Kidney epithelial cell (primary cell): ENCODE measurements around the gene SHISA9. TPM values are rescaled to one million over a fixed set of nuclear protein-coding genes. Genes with fewer than 3 reads are reported as not detected.

ENCODE experiments used
- DNase-seq: peaks from one replicate; pipeline ENCODE4 v3.0.0-alpha.2; 2010; ENCODE audit warnings: low read depth
- H3K27me3 ChIP-seq: 2 replicates; pipeline ENCODE4 v1.6.0; 2011; ENCODE audit warnings: low read length; ENCODE audit not compliant: control insufficient read depth, insufficient read depth
- H3K36me3 ChIP-seq: 2 replicates; pipeline ENCODE4 v1.5.1; 2011; ENCODE audit warnings: low read length; ENCODE audit not compliant: control insufficient read depth, insufficient read depth
- H3K4me3 ChIP-seq: 2 replicates; pipeline ENCODE4 v1.5.1; 2011; ENCODE audit warnings: low read depth, mild to moderate bottlenecking, control low read depth, low read length
- total RNA-seq: library from RNA; depleted of rRNA; stranded (reverse); fragments of >200 nt; gene quantifications from 2 replicates; pipeline ENCODE4 v1.2.3, GENCODE V29; 2015
- TF ChIP-seq, protein P1 (sequence below): IDR thresholded peaks from 2 replicates; pipeline ENCODE4 v1.5.1; 2011; ENCODE audit warnings: mild to moderate bottlenecking, moderate library complexity, low read length, control low read depth, inconsistent platforms; ENCODE audit not compliant: insufficient read depth, poor library complexity, severe bottlenecking

SHISA9 gene
- total RNA-seq, 1 donor from 2014 or later = 32.8 TPM

DNA sequence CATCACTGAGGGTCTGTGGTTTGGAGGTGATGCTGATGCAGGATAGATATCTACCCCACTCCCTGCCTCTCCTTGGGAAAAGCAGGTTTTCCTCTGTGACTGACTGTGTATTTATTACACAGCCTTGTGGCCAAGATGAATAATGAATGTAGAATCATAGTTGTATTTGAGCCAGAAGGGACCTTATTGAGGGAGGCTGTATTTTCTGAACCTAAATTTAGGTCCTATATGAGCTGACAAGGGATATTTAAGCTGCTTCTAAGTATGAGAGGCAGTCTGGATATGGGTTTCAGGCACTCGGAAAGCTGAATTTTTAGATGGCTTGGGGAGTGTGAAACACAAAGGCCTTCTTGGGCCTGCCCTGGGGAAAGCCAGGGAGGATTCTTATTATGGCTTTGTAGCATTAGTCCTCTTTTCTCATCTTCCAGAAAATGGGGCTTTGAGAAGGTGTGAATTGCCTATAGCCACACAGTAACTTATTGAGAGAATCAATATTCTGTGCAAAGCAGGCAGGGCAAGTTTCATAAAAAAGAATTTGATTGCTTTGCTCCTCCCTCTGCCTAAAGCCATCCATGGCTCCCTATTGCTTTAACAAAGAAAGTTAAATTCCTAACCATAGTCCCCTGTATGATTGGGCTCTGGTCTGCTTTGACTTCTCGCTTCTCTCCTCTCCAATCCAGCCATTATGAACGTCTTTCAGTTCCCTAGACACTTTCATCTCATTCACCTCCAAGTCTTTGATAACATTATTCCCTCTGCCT is 144.8 kb downstream of the SHISA9 start:
- H3K36me3 ChIP-seq = no peaks in the 10 kb centered on the region
- no peaks in the 10 kb centered on the region for H3K27me3 ChIP-seq
- DNase-seq = no peak
- H3K4me3 ChIP-seq = no peak overlapping the region
- TF ChIP-seq, protein P1, sequence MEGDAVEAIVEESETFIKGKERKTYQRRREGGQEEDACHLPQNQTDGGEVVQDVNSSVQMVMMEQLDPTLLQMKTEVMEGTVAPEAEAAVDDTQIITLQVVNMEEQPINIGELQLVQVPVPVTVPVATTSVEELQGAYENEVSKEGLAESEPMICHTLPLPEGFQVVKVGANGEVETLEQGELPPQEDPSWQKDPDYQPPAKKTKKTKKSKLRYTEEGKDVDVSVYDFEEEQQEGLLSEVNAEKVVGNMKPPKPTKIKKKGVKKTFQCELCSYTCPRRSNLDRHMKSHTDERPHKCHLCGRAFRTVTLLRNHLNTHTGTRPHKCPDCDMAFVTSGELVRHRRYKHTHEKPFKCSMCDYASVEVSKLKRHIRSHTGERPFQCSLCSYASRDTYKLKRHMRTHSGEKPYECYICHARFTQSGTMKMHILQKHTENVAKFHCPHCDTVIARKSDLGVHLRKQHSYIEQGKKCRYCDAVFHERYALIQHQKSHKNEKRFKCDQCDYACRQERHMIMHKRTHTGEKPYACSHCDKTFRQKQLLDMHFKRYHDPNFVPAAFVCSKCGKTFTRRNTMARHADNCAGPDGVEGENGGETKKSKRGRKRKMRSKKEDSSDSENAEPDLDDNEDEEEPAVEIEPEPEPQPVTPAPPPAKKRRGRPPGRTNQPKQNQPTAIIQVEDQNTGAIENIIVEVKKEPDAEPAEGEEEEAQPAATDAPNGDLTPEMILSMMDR = no peak

DNA sequence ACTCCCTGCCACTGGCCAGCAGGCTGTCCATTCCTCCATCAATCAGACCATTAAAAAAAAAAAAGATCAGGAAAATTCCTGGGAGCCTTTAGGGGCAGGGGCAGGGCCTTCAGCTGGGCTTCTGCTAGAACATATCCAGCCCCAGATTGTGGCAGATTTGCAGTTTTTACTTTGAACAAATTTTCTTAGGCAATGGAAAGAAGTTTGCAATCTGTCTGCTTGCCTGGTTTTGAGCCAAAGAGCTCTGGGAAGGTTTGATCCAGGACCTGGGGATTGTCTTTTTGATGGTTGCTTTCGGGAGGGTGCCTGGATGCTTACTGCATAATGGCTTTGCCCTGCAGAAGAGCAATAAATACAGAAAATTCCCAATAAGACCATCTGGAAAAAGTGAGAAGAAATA is 145.9 kb downstream of the SHISA9 start:
- TF ChIP-seq, protein P1 = no peak
- no peak for DNase-seq
- H3K36me3 ChIP-seq = no peaks in the 10 kb centered on the region

DNA sequence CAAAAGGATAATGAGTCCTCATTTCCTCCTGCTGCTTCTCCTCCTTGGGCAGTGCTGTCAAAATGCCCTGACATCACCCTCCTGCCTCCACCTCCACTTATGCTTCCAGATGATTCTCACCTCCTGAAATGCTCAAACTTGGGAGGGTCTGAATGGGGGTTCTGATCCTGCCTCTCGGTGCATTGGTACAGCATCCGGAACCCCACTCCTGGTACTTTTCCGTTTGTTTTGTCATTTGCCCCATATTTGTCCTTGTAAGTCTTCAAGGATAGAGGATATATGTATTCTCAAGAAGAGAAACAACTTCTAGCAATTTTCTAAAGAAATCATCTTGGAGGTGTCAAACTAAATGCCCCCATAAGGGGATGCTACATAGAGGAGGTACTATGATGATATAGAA is 148.3 kb downstream of the SHISA9 start:
- TF ChIP-seq, protein P1 = no peak
- no peaks in the 10 kb centered on the region for H3K36me3 ChIP-seq
- DNase-seq = no peak
- H3K4me3 ChIP-seq = no peak overlapping the region
- H3K27me3 ChIP-seq = no peaks in the 10 kb centered on the region

More for the DNA sequence above, 145.9 kb downstream of the SHISA9 start:
- Histone ChIP-seq H3K27me3 (no peaks in the 10 kb centered on the region), H3K4me3 (no peak overlapping the region)

DNA sequence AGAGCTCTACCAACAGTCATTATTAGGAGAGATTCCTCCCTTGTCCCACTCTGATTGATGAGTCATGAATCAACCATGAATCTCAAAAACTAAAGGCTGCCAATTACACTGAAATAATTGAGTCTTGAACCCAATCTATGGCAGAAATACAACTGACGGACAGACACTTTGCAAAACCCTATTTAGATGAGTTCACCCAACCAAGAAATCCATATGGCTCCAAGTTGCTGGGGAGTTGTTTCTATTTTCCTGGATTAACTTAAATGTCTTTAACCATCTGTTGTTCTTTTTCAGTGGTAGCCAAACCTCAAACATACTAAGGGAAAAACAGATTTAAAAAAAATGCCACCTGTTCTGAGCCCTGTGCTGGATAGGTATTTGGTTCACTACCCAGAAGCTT is 151.0 kb downstream of the SHISA9 start:
- no peak for DNase-seq
- Histone ChIP-seq H3K27me3 (no peaks in the 10 kb centered on the region), H3K4me3 (no peak overlapping the region), H3K36me3 (no peaks in the 10 kb centered on the region)
- TF ChIP-seq, protein P1 = no peak

DNA sequence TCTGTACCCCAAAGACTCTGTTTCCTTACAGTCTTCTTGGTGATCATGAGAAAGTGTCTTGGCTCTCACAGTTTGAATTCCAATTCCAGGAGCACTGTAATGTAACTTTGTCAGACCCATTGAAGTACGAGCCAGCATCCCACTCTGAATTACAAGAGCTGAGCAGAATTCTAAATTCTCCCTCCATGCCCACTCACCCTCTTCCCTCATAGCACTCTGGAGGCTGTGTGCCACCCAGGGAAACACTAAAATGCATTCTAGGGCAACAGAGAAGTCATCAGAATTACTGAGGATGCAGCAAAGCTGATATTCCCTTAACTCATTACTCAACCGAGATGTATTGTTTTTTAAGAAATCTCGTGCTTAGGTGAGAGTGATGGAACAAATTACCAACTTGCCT is 154.1 kb downstream of the SHISA9 start:
- no peak for DNase-seq
- Histone ChIP-seq H3K36me3 (no peaks in the 10 kb centered on the region), H3K27me3 (no peaks in the 10 kb centered on the region), H3K4me3 (no peak overlapping the region)
- TF ChIP-seq, protein P1 = no peak

GRCh38 chr16:13056607-13057006 is 155.2 kb downstream of the SHISA9 start:
- TF ChIP-seq, protein P1 = no peak
- no peak for DNase-seq
- no peak overlapping the region for H3K4me3 ChIP-seq
- no peaks in the 10 kb centered on the region for H3K36me3 ChIP-seq
- H3K27me3 ChIP-seq = no peaks in the 10 kb centered on the region
